T-helper 22 cell (primary cell): ENCODE measurements around the gene TAS2R41.

Experiments
- DNase-seq: peaks from one replicate; pipeline ENCODE4 v3.0.0-alpha.2; 2020; ENCODE audit warnings: low read depth

Gene TAS2R41

GRCh38 chr7:143493751-143494150, 16.1 kb downstream of the TAS2R41 start:
- no peak for DNase-seq

DNA sequence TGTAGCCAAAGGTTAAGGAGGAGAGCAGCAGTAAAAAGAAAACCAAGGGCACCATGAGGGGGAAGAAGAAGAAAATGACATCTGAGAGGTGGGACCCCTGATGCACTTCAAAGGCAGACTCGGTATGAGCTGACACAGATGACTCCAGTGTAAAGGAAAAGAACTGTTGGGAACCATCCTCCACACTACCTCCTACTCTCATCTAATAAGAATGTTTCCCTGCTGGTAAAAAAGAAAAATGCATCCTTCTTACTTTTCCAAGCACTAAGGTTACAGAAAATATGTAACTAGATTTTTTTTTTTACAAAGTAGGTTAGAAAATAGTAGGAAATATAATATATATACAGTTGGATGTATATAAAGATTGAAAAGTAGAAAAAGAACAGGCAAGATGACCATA, 16.9 kb downstream of the TAS2R41 start:
- DNase-seq: no peak

DNA sequence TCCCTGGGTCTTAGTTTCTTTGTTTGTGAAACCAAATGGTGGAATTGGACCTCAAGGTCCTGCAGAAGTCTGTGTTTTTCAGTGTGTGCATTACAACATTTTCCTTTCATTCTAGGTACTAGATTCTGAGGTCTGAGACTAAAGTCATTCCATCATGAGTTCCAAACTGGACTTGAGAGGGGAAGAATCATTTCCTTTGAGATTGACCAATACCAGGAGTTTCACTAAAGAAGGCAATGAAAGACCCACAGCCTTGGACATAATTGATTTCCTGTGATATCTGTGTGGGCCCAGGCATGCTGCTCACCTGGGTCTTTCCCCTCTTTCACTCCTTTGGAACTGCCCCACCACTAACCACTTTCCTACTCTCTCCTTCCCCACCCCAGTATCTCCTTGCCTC, 18.2 kb downstream of the TAS2R41 start:
- DNase-seq: no peak

- no peak for DNase-seq
Observed at GRCh38 chr7:143496263-143496662, 18.6 kb downstream of the TAS2R41 start.

- DNase-seq: no peak
Observed at GRCh38 chr7:143497008-143497795, 19.5 kb downstream of the TAS2R41 start.

- no peak for DNase-seq
Observed at GRCh38 chr7:143499246-143499645, 21.6 kb downstream of the TAS2R41 start.

GRCh38 chr7:143499743-143500348, 22.2 kb downstream of the TAS2R41 start:
- no peak for DNase-seq

GRCh38 chr7:143503261-143503660, 25.6 kb downstream of the TAS2R41 start:
- no peak for DNase-seq

GRCh38 chr7:143504215-143504936, 26.7 kb downstream of the TAS2R41 start:
- DNase-seq: no peak

- DNase-seq: no peak
Observed at GRCh38 chr7:143504937-143505297, 27.2 kb downstream of the TAS2R41 start.

DNA sequence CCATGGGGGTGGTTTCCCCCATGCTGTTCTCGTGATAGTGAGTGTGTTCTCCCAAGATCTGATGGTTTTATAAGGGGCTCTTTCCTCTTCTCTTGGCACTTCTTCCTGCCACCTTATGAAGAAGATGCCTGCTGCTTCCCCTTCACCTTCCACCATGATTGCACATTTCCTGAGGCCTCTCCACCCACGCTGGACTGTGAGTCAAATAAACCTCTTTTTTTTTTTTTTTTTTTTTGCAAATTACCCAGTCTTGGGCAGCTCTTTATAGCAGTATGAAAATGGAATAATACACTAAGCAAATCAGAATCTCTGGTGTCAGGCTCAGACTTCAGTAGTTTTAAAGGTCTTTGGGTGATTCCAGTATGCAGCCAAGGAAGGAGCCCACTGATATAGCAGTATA, 28.2 kb downstream of the TAS2R41 start:
- no peak for DNase-seq

DNA sequence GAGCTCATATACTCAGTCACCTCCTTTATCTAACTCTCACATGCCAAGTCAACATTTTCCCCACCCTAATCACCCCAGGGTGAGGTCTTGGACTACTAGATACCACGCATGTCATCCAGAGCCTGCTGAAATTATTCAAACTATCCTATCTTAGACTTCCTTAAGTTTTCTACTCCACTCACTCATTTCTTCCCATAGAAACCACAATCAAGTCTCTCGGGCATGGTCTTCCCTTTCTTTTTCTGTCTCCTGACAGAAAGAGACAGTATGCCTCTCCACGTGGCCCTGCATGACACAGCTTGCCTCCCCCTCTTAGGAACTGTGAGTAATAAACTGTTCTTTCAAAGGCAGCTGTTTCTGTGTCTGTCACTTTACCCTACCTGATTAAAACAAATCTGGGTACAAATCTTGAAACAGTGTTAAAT, 29.4 kb downstream of the TAS2R41 start:
- no peak for DNase-seq

GRCh38 chr7:143507534-143508055, 29.9 kb downstream of the TAS2R41 start:
- DNase-seq: no peak

GRCh38 chr7:143510854-143511592, 33.4 kb downstream of the TAS2R41 start:
- DNase-seq: no peak

GRCh38 chr7:143511593-143512047, 33.9 kb downstream of the TAS2R41 start:
- no peak for DNase-seq

DNA sequence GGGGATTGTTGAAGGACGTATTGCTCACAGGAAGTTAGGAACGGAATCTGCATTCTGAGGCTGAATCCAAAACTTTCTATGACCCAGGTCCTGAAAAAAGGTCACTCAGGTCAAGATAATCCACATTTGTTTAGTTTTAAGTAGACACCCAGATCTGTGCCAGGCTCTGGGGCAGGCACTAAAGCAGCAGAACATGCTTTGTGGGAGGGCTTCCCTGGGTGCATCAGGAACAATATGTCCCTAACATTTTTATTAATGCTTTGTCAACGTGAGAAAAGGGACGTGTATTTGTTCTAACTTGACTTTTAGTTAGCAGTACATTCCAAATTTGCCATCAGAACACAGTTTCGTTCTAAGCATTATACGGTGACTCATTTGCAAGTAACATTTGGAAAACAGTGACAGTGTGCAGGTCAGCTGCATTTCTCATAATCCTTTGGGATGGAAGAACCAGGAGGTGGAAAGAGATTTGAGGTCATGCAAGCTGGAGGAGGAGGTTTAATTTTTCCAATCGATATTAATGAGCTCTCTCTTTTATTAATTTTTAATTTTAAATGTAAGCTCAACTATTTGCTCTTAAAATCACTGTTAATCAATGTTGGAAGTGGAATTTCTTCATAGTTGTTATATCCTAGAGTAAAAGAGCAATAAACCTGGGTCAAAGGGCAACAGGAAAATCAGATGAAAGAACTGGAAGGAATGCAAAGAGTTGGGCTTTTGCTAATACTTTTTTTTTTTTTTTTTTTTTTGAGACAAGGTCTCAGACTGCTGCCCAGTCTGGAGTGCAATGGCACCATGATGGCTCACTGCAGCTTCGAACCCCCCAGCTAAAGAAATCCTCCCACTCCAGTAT, 35.0 kb downstream of the TAS2R41 start:
- DNase-seq: no peak

- no peak for DNase-seq
Observed at GRCh38 chr7:143514487-143514886, 36.8 kb downstream of the TAS2R41 start.

DNA sequence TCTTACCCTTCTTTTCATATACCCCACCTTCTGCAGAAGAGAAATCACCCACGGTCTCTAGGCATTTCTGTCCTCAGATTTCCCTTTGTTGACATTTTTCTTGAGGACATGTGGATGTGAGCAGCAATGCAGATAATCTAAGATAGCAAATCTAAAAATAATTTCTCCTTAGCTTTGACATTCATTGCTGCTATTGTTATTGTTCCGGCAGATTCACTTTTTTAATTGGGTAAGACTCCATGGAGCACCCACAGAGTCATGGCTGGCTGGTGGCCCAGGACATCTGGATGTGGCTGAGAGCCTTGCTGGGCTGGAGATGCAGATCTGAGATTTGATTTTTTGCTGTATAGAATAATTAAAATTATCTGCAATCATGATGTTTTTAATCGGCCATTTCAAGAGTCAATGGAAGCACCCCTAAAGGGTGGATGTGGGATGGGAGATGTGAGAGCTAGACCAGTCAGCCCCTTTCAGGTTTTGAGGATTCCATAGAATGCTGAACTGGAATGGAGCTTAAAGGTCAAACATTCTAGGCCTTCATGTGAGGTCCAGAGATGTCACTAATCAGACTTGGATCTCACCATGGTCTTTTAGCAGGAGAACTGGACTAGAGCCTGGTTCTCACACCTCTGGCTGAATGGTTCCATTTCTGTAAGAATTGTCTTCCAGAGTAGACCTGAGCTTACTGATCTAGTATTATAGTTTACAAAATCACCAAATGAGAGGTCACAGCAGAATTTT, 37.5 kb downstream of the TAS2R41 start:
- DNase-seq: no peak

DNA sequence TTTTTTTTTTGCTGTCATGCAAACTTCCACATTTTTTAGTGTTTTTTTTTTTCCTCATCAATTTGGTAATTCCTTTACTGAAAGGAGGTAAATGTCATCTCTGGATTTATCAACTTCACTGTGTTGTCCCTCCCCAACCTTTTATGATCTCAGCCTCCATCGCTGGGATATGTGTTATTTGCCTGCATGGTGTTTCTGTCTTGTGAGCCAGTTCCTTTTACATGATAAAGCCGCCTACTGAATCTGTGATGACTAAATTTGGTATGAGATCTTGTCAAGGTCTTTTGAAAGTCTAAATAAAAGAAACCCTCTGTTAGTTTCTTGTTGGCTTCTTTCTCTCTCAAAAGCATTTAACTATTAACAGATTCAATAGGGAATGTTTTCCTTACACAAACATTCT, 39.3 kb downstream of the TAS2R41 start:
- DNase-seq: no peak

DNA sequence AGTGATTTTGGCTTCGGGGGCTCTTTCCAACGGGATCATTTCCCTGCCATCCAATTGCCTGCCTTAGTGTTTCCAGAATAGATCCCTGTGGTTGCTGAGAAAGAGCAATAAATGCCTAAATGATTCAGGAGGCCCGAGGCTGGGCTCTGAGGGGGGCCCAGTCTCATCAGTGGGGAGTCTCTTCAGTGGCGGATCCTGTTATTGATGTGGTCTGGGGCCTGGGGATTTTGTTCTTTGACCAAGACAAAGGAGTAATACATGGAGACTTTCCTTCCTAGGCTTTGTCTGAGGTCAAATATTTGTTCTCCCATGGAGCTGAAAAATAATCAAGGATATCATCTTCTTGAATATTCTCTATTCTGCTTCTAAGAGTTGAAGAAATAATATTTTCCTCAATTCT, 40.8 kb downstream of the TAS2R41 start:
- DNase-seq: no peak
